Measurements from ENCODE around the gene TRAPPC2L.

The TRAPPC2L gene

DNA sequence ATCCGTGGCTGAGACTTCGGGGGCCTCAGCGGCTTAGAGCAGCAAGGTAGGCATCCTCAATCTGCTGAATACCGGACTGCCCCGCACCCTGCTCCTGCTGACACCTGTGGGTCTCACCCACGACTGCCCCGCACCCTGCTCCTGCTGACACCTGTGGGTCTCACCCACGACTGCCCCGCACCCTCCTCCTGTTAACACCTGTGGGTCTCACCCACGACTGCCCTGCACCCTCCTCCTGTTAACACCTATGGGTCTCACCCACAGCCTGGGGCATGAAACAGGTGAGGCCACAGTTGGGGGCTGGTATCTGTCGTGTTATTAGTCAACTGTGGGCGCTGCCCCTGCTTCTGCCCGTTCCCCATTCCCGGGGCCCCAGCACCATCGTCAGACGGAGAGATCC lies 45.8 kb downstream of the TRAPPC2L start:
- in situ Hi-C loops (cut with HindIII; ENCODE audit: low sequenced_read_pairs), result no loop called here
- no peak overlapping the region for H3K4me3 ChIP-seq (ENCODE audit: low read depth, low read length)
- TF ChIP-seq CTCF (IDR thresholded peaks at IDR 0.05; ENCODE audit: low read depth, low read length), result no peak
- DNase-seq (ENCODE audit: low read depth, low spot score), result no peak

DNA sequence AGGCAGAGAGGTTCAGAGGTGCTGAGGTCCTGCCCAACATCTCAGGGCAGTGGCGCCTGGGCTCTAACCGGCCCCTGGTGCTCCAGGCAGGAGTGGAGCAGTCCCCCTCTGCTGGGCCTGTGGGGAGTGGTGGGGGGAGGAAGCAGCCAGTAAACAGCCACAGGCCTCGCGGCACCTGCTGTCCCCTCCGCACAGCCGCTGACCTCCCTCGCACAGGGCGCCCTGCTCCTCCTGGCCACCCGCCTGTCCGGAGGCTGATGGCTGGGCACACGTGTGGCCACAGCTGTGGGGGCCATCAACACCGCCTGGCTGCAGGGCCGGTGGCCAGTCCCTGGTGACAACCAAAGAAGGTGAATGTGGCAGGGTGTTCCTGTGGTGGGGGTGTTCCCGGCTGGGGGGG lies 46.3 kb downstream of the TRAPPC2L start:
- no peak for TF ChIP-seq CTCF (IDR thresholded peaks at IDR 0.05; ENCODE audit: low read depth, low read length)
- no peak for DNase-seq (ENCODE audit: low read depth, low spot score)
- in situ Hi-C loops (cut with HindIII; ENCODE audit: low sequenced_read_pairs), result no loop called here
- no peak overlapping the region for H3K4me3 ChIP-seq (ENCODE audit: low read depth, low read length)

DNA sequence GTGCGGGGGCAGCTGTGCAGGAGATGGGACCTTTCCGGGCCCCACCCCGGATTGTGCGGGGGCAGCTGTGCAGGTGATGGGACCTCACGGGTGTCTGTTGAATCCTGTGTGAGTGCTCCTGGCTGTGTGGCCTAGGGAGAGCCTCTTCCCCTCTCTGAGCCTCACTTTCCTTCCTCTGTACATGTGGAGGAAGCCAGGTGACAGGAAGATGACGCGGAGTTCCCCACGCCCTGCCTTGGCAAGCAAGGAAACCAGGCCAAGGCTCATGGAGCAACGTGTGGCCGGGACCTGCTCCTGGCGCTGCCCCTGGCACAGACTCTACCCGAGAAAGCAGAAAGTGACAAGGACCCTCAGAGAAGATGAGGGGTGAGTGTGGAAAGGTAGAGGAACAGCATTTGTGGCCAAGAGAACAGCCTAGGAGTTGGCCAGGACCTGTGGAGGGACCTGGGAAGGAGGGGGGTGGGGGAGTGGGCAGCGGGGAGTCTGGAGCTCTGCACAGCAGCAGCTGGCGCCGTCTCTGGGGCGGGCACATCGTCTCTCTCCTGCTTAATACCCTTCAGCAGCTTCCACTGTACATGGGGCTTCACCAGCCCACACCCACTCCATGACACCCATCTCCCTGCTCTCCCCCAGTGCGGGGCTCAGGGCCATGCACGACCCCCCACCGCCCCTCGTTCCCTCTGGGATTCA lies 47.9 kb downstream of the TRAPPC2L start:
- H3K4me3 ChIP-seq (ENCODE audit: low read depth, low read length), result no peak overlapping the region
- TF ChIP-seq CTCF (IDR thresholded peaks at IDR 0.05; ENCODE audit: low read depth, low read length), result no peak
- no peak for DNase-seq (ENCODE audit: low read depth, low spot score)
- in situ Hi-C loops (cut with HindIII; ENCODE audit: low sequenced_read_pairs), result no loop called here

GRCh38 chr16:88905563-88905962 lies 48.6 kb downstream of the TRAPPC2L start:
- in situ Hi-C loops (cut with HindIII; ENCODE audit: low sequenced_read_pairs), result no loop called here
- no peak for TF ChIP-seq CTCF (IDR thresholded peaks at IDR 0.05; ENCODE audit: low read depth, low read length)
- DNase-seq (ENCODE audit: low read depth, low spot score), result no peak
- H3K4me3 ChIP-seq (ENCODE audit: low read depth, low read length), result no peak overlapping the region

- DNase-seq (ENCODE audit: low read depth, low spot score), result no peak
- H3K4me3 ChIP-seq (ENCODE audit: low read depth, low read length), result no peak overlapping the region
- in situ Hi-C loops (cut with HindIII; ENCODE audit: low sequenced_read_pairs), result no loop called here
- TF ChIP-seq CTCF (IDR thresholded peaks at IDR 0.05; ENCODE audit: low read depth, low read length), result no peak
These were observed 49.1 kb downstream of the TRAPPC2L start for GRCh38 chr16:88906020-88906419.

- no peak for DNase-seq (ENCODE audit: low read depth, low spot score)
- in situ Hi-C loops (cut with HindIII; ENCODE audit: low sequenced_read_pairs), result no loop called here
- no peak overlapping the region for H3K4me3 ChIP-seq (ENCODE audit: low read depth, low read length)
- TF ChIP-seq CTCF (IDR thresholded peaks at IDR 0.05; ENCODE audit: low read depth, low read length), result no peak
These were observed 49.7 kb downstream of the TRAPPC2L start for GRCh38 chr16:88906535-88907105.
